H1 (cell line): ENCODE measurements around the gene ZNF155. TPM values are rescaled to one million over a fixed set of nuclear protein-coding genes. Genes with fewer than 3 reads are reported as not detected.

ENCODE experiments used
- CTCF ChIA-PET: fragments of 300-600 bp; sonication (Branson Sonifier 250); formaldehyde crosslinking; loops from one replicate; lab custom pipeline; 2021; ENCODE audit not compliant: partially characterized antibody; lab: Charles Lee
- POLR2A ChIA-PET: fragments of 300-600 bp; sonication (Branson Sonifier 250); formaldehyde crosslinking; loops from one replicate; lab custom pipeline; 2021; ENCODE audit warnings: inconsistent platforms; ENCODE audit not compliant: partially characterized antibody; lab: Charles Lee
- DNase-seq, 2 experiments: peaks; one replicate each; pipeline versions ENCODE4 v3.0.0 to v3.0.0-alpha.2; 2010 to 2022; ENCODE audit warnings: low spot score in 2 of 2, low read depth in 1 of 2, mixed read lengths in 1 of 2
- FAIRE-seq: peaks from 2 replicates; lab custom pipeline; 2011; peaks lifted over from hg19 to GRCh38; lab: Jason Lieb, UNC
- H2AFZ ChIP-seq: 2 replicates; pipeline ENCODE4 v1.8.1; 2012; ENCODE audit warnings: low read length, inconsistent platforms
- H2AK5ac ChIP-seq: 2 replicates; pipeline ENCODE4 v1.6.1; 2013; ENCODE audit warnings: low read depth, low read length
- H2BK120ac ChIP-seq: replicated peaks from 2 replicates; pipeline ENCODE3; 2013; ENCODE audit warnings: low read depth, low read length, inconsistent platforms
- H2BK12ac ChIP-seq: 2 replicates; pipeline ENCODE4 v1.6.1; 2013; ENCODE audit warnings: low read depth, low read length
- H2BK15ac ChIP-seq: 2 replicates; pipeline ENCODE4 v1.6.1; 2013; ENCODE audit warnings: low read length
- H2BK20ac ChIP-seq: 2 replicates; pipeline ENCODE4 v1.6.1; 2013; ENCODE audit warnings: low read length
- H2BK5ac ChIP-seq: 2 replicates; pipeline ENCODE4 v1.6.1; 2013; ENCODE audit warnings: low read depth, low read length
- H3K14ac ChIP-seq: 2 replicates; pipeline ENCODE4 v1.6.1; 2013; ENCODE audit warnings: inconsistent platforms; ENCODE audit not compliant: insufficient read length
- H3K18ac ChIP-seq: 2 replicates; pipeline ENCODE4 v1.6.1; 2013; ENCODE audit warnings: low read length; ENCODE audit errors: extremely low read depth
- H3K23ac ChIP-seq: 2 replicates; pipeline ENCODE4 v1.6.1; 2013; ENCODE audit warnings: inconsistent platforms; ENCODE audit not compliant: insufficient read length
- H3K23me2 ChIP-seq: 2 replicates; pipeline ENCODE4 v1.6.1; 2013; ENCODE audit warnings: low read depth, low read length
- H3K27ac ChIP-seq: 2 replicates; pipeline ENCODE4 v1.6.1; 2011; ENCODE audit warnings: low read depth, low read length, inconsistent platforms
- H3K27me3 ChIP-seq, 4 experiments: replicated peaks in 1 of 4; 1 replicate in 1 of 4; 2 replicates in 3 of 4; pipeline versions ENCODE4 v1.6.1 to v1.8.1; 2011 to 2013; ENCODE audit warnings: low read length in 3 of 4, mild to moderate bottlenecking in 3 of 4, inconsistent platforms in 2 of 4, mixed read lengths in 2 of 4, moderate library complexity in 1 of 4; ENCODE audit not compliant: control insufficient read depth in 3 of 4, insufficient read depth in 3 of 4; ENCODE audit errors: extremely low read depth in 1 of 4
- H3K36me3 ChIP-seq, 4 experiments: 2 replicates each; pipeline versions ENCODE4 v1.6.1 to v1.8.1; 2011 to 2013; ENCODE audit warnings: mild to moderate bottlenecking in 4 of 4, low read length in 3 of 4, moderate library complexity in 2 of 4, control low read depth in 1 of 4, inconsistent platforms in 1 of 4; ENCODE audit not compliant: insufficient read depth in 4 of 4, control insufficient read depth in 2 of 4
- H3K4ac ChIP-seq: replicated peaks from 2 replicates; pipeline ENCODE3; 2013; ENCODE audit warnings: low read length, low read depth, mixed read lengths, inconsistent platforms; ENCODE audit not compliant: insufficient read length
- H3K4me1 ChIP-seq, 4 experiments: replicated peaks in 1 of 4; 1 replicate in 1 of 4; 2 replicates in 3 of 4; pipeline versions ENCODE4 v1.6.1 to v1.8.1; 2011 to 2013; ENCODE audit warnings: low read length in 3 of 4, inconsistent platforms in 2 of 4, mixed read lengths in 1 of 4; ENCODE audit not compliant: insufficient read depth in 4 of 4, control insufficient read depth in 3 of 4
- H3K4me2 ChIP-seq, 2 experiments: 2 replicates each; pipeline versions ENCODE4 v1.6.1 to v1.8.1; 2011 to 2013; ENCODE audit warnings: low read depth in 2 of 2, low read length in 2 of 2, control low read depth in 1 of 2, inconsistent platforms in 1 of 2, mild to moderate bottlenecking in 1 of 2; ENCODE audit not compliant: insufficient read depth in 1 of 2
- H3K4me3 ChIP-seq, 4 experiments: fragments of 200-600, 300-600 bp in 1 of 4; sonication (generic), shearing (Covaris generic), sonication (Bioruptor Twin) in 1 of 4; 2 replicates each; pipeline versions ENCODE4 v1.5.1 to v1.8.1; 2011 to 2016; ENCODE audit warnings: low read length in 4 of 4, low read depth in 3 of 4, control low read depth in 2 of 4, inconsistent platforms in 2 of 4, mild to moderate bottlenecking in 2 of 4, mixed read lengths in 1 of 4, moderate library complexity in 1 of 4; ENCODE audit not compliant: insufficient read depth in 2 of 4; ENCODE audit errors: extremely low read depth in 1 of 4
- H3K56ac ChIP-seq: replicated peaks from 2 replicates; pipeline ENCODE3; 2013; ENCODE audit warnings: low read depth, mild to moderate bottlenecking, mixed read lengths, low read length, inconsistent platforms; ENCODE audit not compliant: insufficient read length
- H3K79me1 ChIP-seq: 2 replicates; pipeline ENCODE4 v1.6.1; 2013; ENCODE audit warnings: low read depth, low read length, control low read depth
- H3K79me2 ChIP-seq, 2 experiments: 2 replicates each; pipeline versions ENCODE4 v1.6.1 to v1.8.1; 2012 to 2013; ENCODE audit warnings: low read length in 2 of 2, mild to moderate bottlenecking in 2 of 2, inconsistent platforms in 1 of 2; ENCODE audit not compliant: insufficient read depth in 2 of 2, control insufficient read depth in 1 of 2
- H3K9ac ChIP-seq, 4 experiments: replicated peaks in 1 of 4; 1 replicate in 1 of 4; 2 replicates in 3 of 4; pipeline versions ENCODE4 v1.6.1 to v1.8.1; 2011 to 2013; ENCODE audit warnings: low read depth in 3 of 4, low read length in 3 of 4, control low read depth in 2 of 4, mild to moderate bottlenecking in 2 of 4, moderate library complexity in 2 of 4, inconsistent platforms in 1 of 4; ENCODE audit errors: extremely low read depth in 1 of 4
- H3K9me3 ChIP-seq, 2 experiments: 2 replicates each; pipeline versions ENCODE4 v1.6.1 to v1.8.1; 2012 to 2013; ENCODE audit warnings: mild to moderate bottlenecking in 2 of 2, moderate library complexity in 2 of 2, control low read depth in 1 of 2, inconsistent platforms in 1 of 2, low read depth in 1 of 2, low read length in 1 of 2, mixed read lengths in 1 of 2; ENCODE audit not compliant: insufficient read depth in 2 of 2
- H4K20me1 ChIP-seq, 2 experiments: replicated peaks in 1 of 2; 2 replicates each; pipeline versions ENCODE3 to v1.8.1; 2011 to 2013; ENCODE audit warnings: inconsistent platforms in 2 of 2, low read length in 2 of 2, mild to moderate bottlenecking in 1 of 2; ENCODE audit not compliant: insufficient read depth in 2 of 2, control insufficient read depth in 1 of 2
- H4K5ac ChIP-seq: 2 replicates; pipeline ENCODE4 v1.6.1; 2013; ENCODE audit warnings: low read length, low read depth, mixed read lengths, inconsistent platforms; ENCODE audit not compliant: insufficient read length
- H4K8ac ChIP-seq: 2 replicates; pipeline ENCODE4 v1.8.0; 2013; ENCODE audit warnings: mild to moderate bottlenecking, moderate library complexity, low read length, inconsistent platforms; ENCODE audit not compliant: insufficient read depth; ENCODE audit errors: extremely low read depth
- H4K91ac ChIP-seq: replicated peaks from 2 replicates; pipeline ENCODE3; 2013; ENCODE audit warnings: low read length, mixed read lengths, inconsistent platforms; ENCODE audit not compliant: insufficient read length
- CBX5 ChIP-seq: fragments of 300-800, 300-1000 bp; sonication (generic); IDR thresholded peaks from 2 replicates; pipeline ENCODE4 v1.7.1; 2016; ENCODE audit warnings: antibody characterized with exemption, low read length, low read depth
- CHD1 ChIP-seq: IDR thresholded peaks from 2 replicates; pipeline ENCODE4 v1.6.1; 2012; ENCODE audit warnings: low read depth, low read length, improper control_type of control experiment
- CTCF ChIP-seq, 3 experiments: IDR thresholded peaks; 1 replicate in 2 of 3; 2 replicates in 1 of 3; pipeline versions ENCODE4 v1.5.1 to v1.6.1; 2011; ENCODE audit warnings: low read length in 3 of 3, mild to moderate bottlenecking in 3 of 3, inconsistent platforms in 2 of 3, low read depth in 1 of 3, moderate library complexity in 1 of 3; ENCODE audit not compliant: insufficient read depth in 1 of 3; ENCODE audit errors: control extremely low read depth in 1 of 3
- NRF1 ChIP-seq: IDR thresholded peaks from 2 replicates; pipeline ENCODE4 v1.6.1; 2011; ENCODE audit warnings: mild to moderate bottlenecking, low read depth, low read length, improper control_type of control experiment
- PHF8 ChIP-seq: fragments of 200-600 bp; sonication (generic); conservative IDR thresholded peaks from 2 replicates; pipeline ENCODE4 v1.7.1; 2012; ENCODE audit warnings: low read depth, mild to moderate bottlenecking, inconsistent platforms, low read length, moderate library complexity
- SIN3A ChIP-seq, 2 experiments: IDR thresholded peaks in 1 of 2; conservative IDR thresholded peaks in 1 of 2; 2 replicates each; pipeline ENCODE4 v1.6.1; 2011 to 2012; ENCODE audit warnings: low read length in 2 of 2, improper control_type of control experiment in 1 of 2, low read depth in 1 of 2, mild to moderate bottlenecking in 1 of 2
- SIX5 ChIP-seq: IDR thresholded peaks from 2 replicates; pipeline ENCODE4 v1.6.1; 2011; ENCODE audit warnings: mild to moderate bottlenecking, low read depth, low read length
- WGBS, 2 experiments: shearing (Covaris generic) in 1 of 2; methylation state at CpG; one replicate each; pipeline versions ENCODE4 v1.1.6 to v1.1.7; 2013 to 2015; ENCODE audit warnings: low lambda C conversion rate in 2 of 2, mixed read lengths in 2 of 2, inconsistent platforms in 1 of 2, low coverage in 1 of 2, missing lambda C conversion rate in 1 of 2; ENCODE audit not compliant: insufficient replicate concordance in 2 of 2, insufficient coverage in 1 of 2, insufficient read length in 1 of 2; ENCODE audit errors: extremely low coverage in 1 of 2, missing lambda C conversion rate in 1 of 2; 5-methylcytosine and 5-hydroxymethylcytosine counted together
- polyA plus RNA-seq, 7 experiments: library from polyadenylated mRNA; depleted of rRNA in 3 of 7; stranded (reverse) in 5 of 7; unstranded in 2 of 7; fragments of >200 nt in 5 of 7; fragments of 200-250 nt in 2 of 7; gene quantifications; 1 replicate in 5 of 7; 2 replicates in 1 of 7; 4 replicates in 1 of 7; pipeline versions ENCODE4 v1.2.1 to v1.2.3, GENCODE V29; 2011 to 2013; ENCODE audit warnings: missing spikeins in 2 of 7, mixed read lengths in 2 of 7
- total RNA-seq: library from RNA; stranded (reverse); fragmentation: NEBNext Ultra II Directional; extraction: Animal tissue kit (Norgen Biotek cat#: 25700); gene quantifications from 2 replicates; pipeline ENCODE4 v1.2.1, GENCODE V29; 2021

ZNF155 gene
- total and polyA plus RNA-seq, 2 of the 8 experiments (the other 6 are each of a cell fraction or from before 2014, with no cell fraction given) = 3.1 to 9.0 TPM

GRCh38 chr19:43940719-43941118 is 43.3 kb upstream of the ZNF155 start:
- Histone ChIP-seq H2BK20ac (no peak overlapping the region), H3K23me2 (no peaks in the 10 kb centered on the region), H4K8ac (no peak overlapping the region), H2AFZ (no peak overlapping the region), H3K4me3 (no peak overlapping the region), H3K27ac (no peak overlapping the region), H2BK120ac (no peak overlapping the region), H2BK15ac (no peak overlapping the region), H4K20me1 (no peaks in the 10 kb centered on the region), H3K23ac (no peak overlapping the region), H3K79me2 (no peaks in the 10 kb centered on the region), H3K4ac (no peak overlapping the region), H3K14ac (no peak overlapping the region), H3K56ac (no peak overlapping the region), H3K36me3 (no peaks in the 10 kb centered on the region), H3K79me1 (no peaks in the 10 kb centered on the region), H3K4me1 (no peaks in the 10 kb centered on the region), H2BK5ac (no peak overlapping the region), H3K18ac (no peak overlapping the region), H2AK5ac (no peak overlapping the region), H3K4me2 (no peak overlapping the region), H4K5ac (no peak overlapping the region), H4K91ac (no peak overlapping the region), H3K9me3 (peaks cover 3 to 11% of the 10 kb centered on the region in 2 experiments), H3K27me3 (no peaks in the 10 kb centered on the region), H2BK12ac (no peak overlapping the region), H3K9ac (no peak overlapping the region)
- TF ChIP-seq CBX5 = no peak
- no peak for TF ChIP-seq CTCF (IDR thresholded peaks at IDR 0.05; ENCODE audit: control extremely low read depth in 1 of 3, insufficient read depth in 1 of 3, low read depth in 1 of 3, low read length in 3 of 3)
- no peak for TF ChIP-seq CHD1
- TF ChIP-seq NRF1 = no peak
- TF ChIP-seq SIN3A (conservative IDR thresholded peaks at IDR 0.05 in 1 of 2, IDR thresholded peaks at IDR 0.05 in 1 of 2; ENCODE audit: low read depth in 1 of 2, low read length in 2 of 2) = no peak
- no peak for TF ChIP-seq SIX5
- no peak for TF ChIP-seq PHF8
- no peak for DNase-seq
- POLR2A ChIA-PET = no interaction called here
- WGBS, 2 experiments = 81% methylated on average over 4 of the region's 4 CpGs; no CpG with 5 or more reads in 1 of the 2 experiments
- no peak for FAIRE-seq
- CTCF ChIA-PET = no interaction called here
